HEK293 (cell line): ENCODE measurements around the gene BEGAIN.

Experiments
- ZNF24 ChIP-seq: fragments of 450-650 bp; formaldehyde crosslinking; IDR thresholded peaks from 2 replicates; pipeline ENCODE4 v1.5.1; 2016; ENCODE audit warnings: missing biosample characterization, missing genetic modification characterization
- ZNF274 ChIP-seq, 2 experiments: fragments of 200-500 bp in 1 of 2; fragments of 450-650 bp in 1 of 2; sonication (Bioruptor generic) in 1 of 2; formaldehyde crosslinking in 1 of 2; IDR thresholded peaks; 2 replicates each; pipeline versions ENCODE4 v1.5.1 to v1.6.1; 2014 to 2016; ENCODE audit warnings: borderline replicate concordance in 1 of 2, inconsistent platforms in 1 of 2, low read length in 1 of 2, missing biosample characterization in 1 of 2, missing genetic modification characterization in 1 of 2
- ZNF366 ChIP-seq: fragments of 450-650 bp; formaldehyde crosslinking; conservative IDR thresholded peaks from 2 replicates; pipeline ENCODE4 v1.5.1; 2016; ENCODE audit warnings: missing biosample characterization, missing genetic modification characterization
- ZNF398 ChIP-seq: fragments of 450-650 bp; formaldehyde crosslinking; IDR thresholded peaks from 2 replicates; pipeline ENCODE4 v1.5.1; 2017; ENCODE audit warnings: missing biosample characterization, missing genetic modification characterization
- TF ChIP-seq, protein P1 (sequence below): fragments of 450-650 bp; formaldehyde crosslinking; IDR thresholded peaks from 2 replicates; pipeline ENCODE4 v1.5.1; 2016; ENCODE audit warnings: missing biosample characterization, missing genetic modification characterization

DNA sequence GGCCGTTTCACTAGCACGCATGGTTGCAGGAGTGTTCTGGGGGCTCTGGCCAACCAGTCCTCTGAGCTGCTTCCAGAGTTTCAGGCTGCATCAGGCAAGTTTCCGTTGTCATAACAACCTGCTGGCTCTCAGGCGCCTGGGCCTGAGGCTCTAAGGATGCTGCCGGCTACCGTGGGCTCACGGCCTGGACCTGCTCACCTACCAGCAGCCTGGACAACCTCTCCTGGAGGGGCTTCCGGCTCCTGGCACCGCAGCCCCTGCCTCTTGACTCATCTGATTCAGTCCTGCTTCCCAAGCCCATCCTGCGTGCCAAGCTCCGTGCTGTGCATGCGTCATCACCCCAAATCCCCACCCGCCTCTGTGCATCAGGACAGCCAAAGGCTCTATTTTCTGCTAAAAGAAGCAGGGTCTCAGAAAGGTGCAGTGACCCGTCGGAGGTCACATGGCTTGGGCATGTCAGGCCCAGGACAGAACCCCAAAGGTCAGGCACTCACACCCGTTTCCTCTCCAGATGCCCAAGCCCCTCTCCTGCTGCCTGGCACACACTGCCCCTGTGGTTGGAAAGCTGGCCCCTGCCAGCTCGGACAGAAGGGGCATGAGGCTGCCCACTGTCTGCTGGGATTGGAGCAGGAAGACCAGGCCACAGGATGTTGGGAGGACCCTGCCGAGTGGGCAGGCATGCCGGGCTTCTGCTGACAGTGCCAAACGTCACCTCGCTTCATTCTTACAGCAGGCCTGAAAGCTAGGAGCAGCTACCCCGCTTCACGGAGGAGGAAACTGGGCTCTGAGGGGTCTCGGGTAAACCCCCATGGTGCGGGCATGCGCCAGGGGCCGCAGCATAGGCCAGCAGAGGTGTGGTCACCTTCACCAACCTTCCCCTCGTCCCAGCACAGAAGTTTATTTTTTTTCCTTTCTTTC, 5.7 kb downstream of the BEGAIN start:
- TF ChIP-seq, protein P1, sequence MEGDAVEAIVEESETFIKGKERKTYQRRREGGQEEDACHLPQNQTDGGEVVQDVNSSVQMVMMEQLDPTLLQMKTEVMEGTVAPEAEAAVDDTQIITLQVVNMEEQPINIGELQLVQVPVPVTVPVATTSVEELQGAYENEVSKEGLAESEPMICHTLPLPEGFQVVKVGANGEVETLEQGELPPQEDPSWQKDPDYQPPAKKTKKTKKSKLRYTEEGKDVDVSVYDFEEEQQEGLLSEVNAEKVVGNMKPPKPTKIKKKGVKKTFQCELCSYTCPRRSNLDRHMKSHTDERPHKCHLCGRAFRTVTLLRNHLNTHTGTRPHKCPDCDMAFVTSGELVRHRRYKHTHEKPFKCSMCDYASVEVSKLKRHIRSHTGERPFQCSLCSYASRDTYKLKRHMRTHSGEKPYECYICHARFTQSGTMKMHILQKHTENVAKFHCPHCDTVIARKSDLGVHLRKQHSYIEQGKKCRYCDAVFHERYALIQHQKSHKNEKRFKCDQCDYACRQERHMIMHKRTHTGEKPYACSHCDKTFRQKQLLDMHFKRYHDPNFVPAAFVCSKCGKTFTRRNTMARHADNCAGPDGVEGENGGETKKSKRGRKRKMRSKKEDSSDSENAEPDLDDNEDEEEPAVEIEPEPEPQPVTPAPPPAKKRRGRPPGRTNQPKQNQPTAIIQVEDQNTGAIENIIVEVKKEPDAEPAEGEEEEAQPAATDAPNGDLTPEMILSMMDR (tag by site-specific recombination), result no peak
- TF ChIP-seq ZNF24 (tag by site-specific recombination), result no peak
- no peak for TF ChIP-seq ZNF274 (IDR thresholded peaks at IDR 0.05; ENCODE audit: low read length)
- TF ChIP-seq ZNF274 (tag by site-specific recombination; IDR thresholded peaks at IDR 0.05; ENCODE audit: borderline replicate concordance), result no peak
- no peak for TF ChIP-seq ZNF398 (tag by site-specific recombination)
- no peak for TF ChIP-seq ZNF366 (tag by site-specific recombination)
